Neural cell (in vitro differentiated cells): Measurements from ENCODE around the gene USP48. TPM values are rescaled to one million over a fixed set of nuclear protein-coding genes. Genes with fewer than 3 reads are reported as not detected.
"Not testable (repeated sequence)": the region's sequence is repeated elsewhere in the genome, so short reads cannot be mapped to it uniquely, and the experiment has no call there.

Experiments used
- H2AFZ ChIP-seq: fragments of 200-600, 300-800 bp; sonication (generic), shearing (Covaris generic); 2 replicates; pipeline ENCODE4 v1.6.0; 2014; ENCODE audit warnings: low read depth, mild to moderate bottlenecking, antibody characterized with exemption, low read length, moderate library complexity
- H3F3A ChIP-seq: fragments of 200-600 bp; shearing (Covaris generic); 2 replicates; pipeline ENCODE4 v1.6.1; 2016; ENCODE audit warnings: mild to moderate bottlenecking, moderate library complexity, mixed read lengths, antibody characterized with exemption, low read length; ENCODE audit not compliant: insufficient read depth, poor library complexity, severe bottlenecking
- H3K27ac ChIP-seq: fragments of 200-600, 300-800 bp; sonication (generic), shearing (Covaris generic); 2 replicates; pipeline ENCODE4 v1.5.1; 2014; ENCODE audit warnings: mild to moderate bottlenecking, low read length, moderate library complexity
- H3K27me3 ChIP-seq: fragments of 300-800, 200-600 bp; sonication (generic), shearing (Covaris generic); 2 replicates; pipeline ENCODE4 v1.6.0; 2014; ENCODE audit warnings: mild to moderate bottlenecking, low read depth, low read length, moderate library complexity; ENCODE audit not compliant: insufficient read depth
- H3K36me3 ChIP-seq: fragments of 300-800, 200-600 bp; sonication (generic), shearing (Covaris generic); 2 replicates; pipeline ENCODE4 v1.5.1; 2014; ENCODE audit warnings: mild to moderate bottlenecking, antibody characterized with exemption, low read length, moderate library complexity; ENCODE audit not compliant: insufficient read depth
- H3K4me2 ChIP-seq: fragments of 300-800, 200-600 bp; sonication (generic), shearing (Covaris generic); 2 replicates; pipeline ENCODE4 v1.6.0; 2014; ENCODE audit warnings: mild to moderate bottlenecking, low read length
- H3K4me3 ChIP-seq: fragments of 300-800, 200-600 bp; sonication (generic), shearing (Covaris generic); 2 replicates; pipeline ENCODE4 v1.5.1; 2014; ENCODE audit warnings: mild to moderate bottlenecking, low read length, moderate library complexity
- H3K79me2 ChIP-seq: fragments of 200-600 bp; shearing (Covaris generic); replicated peaks from 2 replicates; pipeline ENCODE4 v1.6.0; 2014; ENCODE audit warnings: mild to moderate bottlenecking, low read length, moderate library complexity; ENCODE audit not compliant: insufficient read depth
- H3K9ac ChIP-seq: fragments of 300-800, 200-600 bp; sonication (generic), shearing (Covaris generic); 2 replicates; pipeline ENCODE4 v1.6.1; 2016; ENCODE audit warnings: mild to moderate bottlenecking, low read length, mixed read lengths
- H3K9me2 ChIP-seq: fragments of 200-600 bp; shearing (Covaris generic); 2 replicates; pipeline ENCODE4 v1.6.1; 2016; ENCODE audit warnings: mild to moderate bottlenecking, low read length, mixed read lengths; ENCODE audit not compliant: insufficient read depth
- H3K9me3 ChIP-seq: fragments of 200-600, 300-800 bp; sonication (generic), shearing (Covaris generic); 2 replicates; pipeline ENCODE4 v1.6.1; 2016; ENCODE audit warnings: mild to moderate bottlenecking, mixed run types, low read length, moderate library complexity, mixed read lengths
- H4K20me1 ChIP-seq: fragments of 200-600 bp; shearing (Covaris generic); 2 replicates; pipeline ENCODE4 v1.6.1; 2016; ENCODE audit warnings: mild to moderate bottlenecking, mixed run types; ENCODE audit not compliant: insufficient read depth
- CTCF ChIP-seq: fragments of 450-650 bp; IDR thresholded peaks from 2 replicates; pipeline ENCODE4 v1.5.1; 2014; ENCODE audit warnings: antibody characterized with exemption, mild to moderate bottlenecking, moderate library complexity; ENCODE audit not compliant: poor library complexity, severe bottlenecking
- EP300 ChIP-seq: fragments of 450-650 bp; conservative IDR thresholded peaks from 2 replicates; pipeline ENCODE4 v1.6.1; 2014; ENCODE audit warnings: antibody characterized with exemption, mild to moderate bottlenecking, moderate library complexity; ENCODE audit not compliant: poor library complexity, severe bottlenecking
- EZH2 ChIP-seq: fragments of 200-600, 300-800 bp; shearing (Covaris generic), sonication (generic); IDR thresholded peaks from 2 replicates; pipeline ENCODE4 v1.6.1; 2014; ENCODE audit warnings: antibody characterized with exemption, low read length, borderline replicate concordance, mild to moderate bottlenecking; ENCODE audit not compliant: insufficient read depth, poor library complexity, severe bottlenecking
- MXI1 ChIP-seq: fragments of 450-650 bp; conservative IDR thresholded peaks from 2 replicates; pipeline ENCODE4 v1.6.1; 2014; ENCODE audit warnings: antibody characterized with exemption, mild to moderate bottlenecking; ENCODE audit not compliant: poor library complexity, severe bottlenecking
- POLR2AphosphoS5 ChIP-seq: IDR thresholded peaks from 2 replicates; pipeline ENCODE4 v1.6.1; 2012
- RAD21 ChIP-seq: fragments of 450-650 bp; conservative IDR thresholded peaks from 2 replicates; pipeline ENCODE4 v1.6.1; 2014; ENCODE audit warnings: antibody characterized with exemption, mild to moderate bottlenecking, moderate library complexity
- SMC3 ChIP-seq: fragments of 450-650 bp; conservative IDR thresholded peaks from 2 replicates; pipeline ENCODE4 v1.6.1; 2014; ENCODE audit warnings: antibody characterized with exemption, mild to moderate bottlenecking, moderate library complexity; ENCODE audit not compliant: poor library complexity
- TAF1 ChIP-seq: IDR thresholded peaks from 2 replicates; pipeline ENCODE4 v1.6.1; 2012; ENCODE audit warnings: low read depth
- polyA plus RNA-seq: library from polyadenylated mRNA; depleted of rRNA; stranded (reverse); fragments of >200 nt; gene quantifications from 2 replicates; pipeline ENCODE4 v1.2.3, GENCODE V29; 2014
- TF ChIP-seq, protein P1 (sequence below): IDR thresholded peaks from 2 replicates; pipeline ENCODE4 v1.6.1; 2012; ENCODE audit warnings: borderline replicate concordance

Gene USP48
- polyA plus RNA-seq, 1 donor from 2014 or later, result 67.2 TPM

DNA sequence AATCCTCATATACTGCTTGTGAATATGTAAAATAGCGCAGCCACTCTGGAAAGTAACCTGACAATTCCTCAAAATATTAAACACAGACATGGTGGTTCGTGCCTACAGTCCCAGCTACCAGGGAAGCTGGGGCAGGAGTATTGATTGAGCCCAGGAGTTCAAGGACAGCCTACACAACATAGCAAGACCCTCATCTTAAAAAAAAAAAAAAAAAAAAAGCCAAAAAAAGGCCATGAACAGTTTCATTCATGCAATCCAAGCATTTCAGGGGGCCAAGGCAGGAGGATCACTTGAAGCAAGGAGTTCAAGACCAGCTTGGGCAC, 4.6 kb downstream of the USP48 start:
- Histone ChIP-seq H3K36me3 (no peaks in the 10 kb centered on the region), H3K79me2 (peaks cover 57% of the 10 kb centered on the region), H3K9me3 (no peaks in the 10 kb centered on the region), H3K27ac (no peak overlapping the region), H3K9me2 (no peaks in the 10 kb centered on the region), H2AFZ (no peak overlapping the region), H3K4me3 (no peak overlapping the region), H3K4me2 (no peak overlapping the region), H3F3A (no peaks in the 10 kb centered on the region), H3K27me3 (no peaks in the 10 kb centered on the region), H3K9ac (no peak overlapping the region), H4K20me1 (no peaks in the 10 kb centered on the region)
- TF ChIP-seq EP300 (no peak), MXI1 (no peak), RAD21 (no peak), CTCF (no peak), SMC3 (no peak), EZH2 (no peak), TAF1 (no peak), POLR2AphosphoS5 (no peak)
- TF ChIP-seq, protein P1, sequence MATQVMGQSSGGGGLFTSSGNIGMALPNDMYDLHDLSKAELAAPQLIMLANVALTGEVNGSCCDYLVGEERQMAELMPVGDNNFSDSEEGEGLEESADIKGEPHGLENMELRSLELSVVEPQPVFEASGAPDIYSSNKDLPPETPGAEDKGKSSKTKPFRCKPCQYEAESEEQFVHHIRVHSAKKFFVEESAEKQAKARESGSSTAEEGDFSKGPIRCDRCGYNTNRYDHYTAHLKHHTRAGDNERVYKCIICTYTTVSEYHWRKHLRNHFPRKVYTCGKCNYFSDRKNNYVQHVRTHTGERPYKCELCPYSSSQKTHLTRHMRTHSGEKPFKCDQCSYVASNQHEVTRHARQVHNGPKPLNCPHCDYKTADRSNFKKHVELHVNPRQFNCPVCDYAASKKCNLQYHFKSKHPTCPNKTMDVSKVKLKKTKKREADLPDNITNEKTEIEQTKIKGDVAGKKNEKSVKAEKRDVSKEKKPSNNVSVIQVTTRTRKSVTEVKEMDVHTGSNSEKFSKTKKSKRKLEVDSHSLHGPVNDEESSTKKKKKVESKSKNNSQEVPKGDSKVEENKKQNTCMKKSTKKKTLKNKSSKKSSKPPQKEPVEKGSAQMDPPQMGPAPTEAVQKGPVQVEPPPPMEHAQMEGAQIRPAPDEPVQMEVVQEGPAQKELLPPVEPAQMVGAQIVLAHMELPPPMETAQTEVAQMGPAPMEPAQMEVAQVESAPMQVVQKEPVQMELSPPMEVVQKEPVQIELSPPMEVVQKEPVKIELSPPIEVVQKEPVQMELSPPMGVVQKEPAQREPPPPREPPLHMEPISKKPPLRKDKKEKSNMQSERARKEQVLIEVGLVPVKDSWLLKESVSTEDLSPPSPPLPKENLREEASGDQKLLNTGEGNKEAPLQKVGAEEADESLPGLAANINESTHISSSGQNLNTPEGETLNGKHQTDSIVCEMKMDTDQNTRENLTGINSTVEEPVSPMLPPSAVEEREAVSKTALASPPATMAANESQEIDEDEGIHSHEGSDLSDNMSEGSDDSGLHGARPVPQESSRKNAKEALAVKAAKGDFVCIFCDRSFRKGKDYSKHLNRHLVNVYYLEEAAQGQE, result no peak

DNA sequence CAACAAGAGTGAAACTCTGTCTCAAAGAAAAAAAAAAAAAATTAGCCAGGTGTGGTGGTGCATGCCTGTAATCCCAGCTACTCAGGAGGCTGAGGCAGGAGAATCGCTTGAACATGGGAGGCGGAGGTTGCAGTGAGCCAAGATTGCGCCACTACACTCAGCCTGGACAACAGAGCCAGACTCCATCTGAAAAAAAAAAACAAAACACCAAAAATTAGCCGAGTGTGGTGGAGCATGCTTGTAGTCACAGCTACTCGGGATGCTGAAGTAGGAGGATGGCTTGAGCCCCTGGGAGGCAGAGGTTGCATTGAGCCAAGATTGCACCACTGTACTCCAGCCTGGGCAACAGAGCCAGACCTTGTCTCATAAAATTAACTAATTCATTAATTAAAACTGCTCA, 6.0 kb downstream of the USP48 start:
- not testable (repeated sequence) for H3F3A ChIP-seq, H2AFZ ChIP-seq, H3K9ac ChIP-seq, H3K9me3 ChIP-seq, H3K4me2 ChIP-seq, H3K9me2 ChIP-seq, H3K27me3 ChIP-seq, H3K27ac ChIP-seq, H3K4me3 ChIP-seq, H4K20me1 ChIP-seq, H3K36me3 ChIP-seq
- H3K79me2 ChIP-seq, result peaks cover 58% of the 10 kb centered on the region

DNA sequence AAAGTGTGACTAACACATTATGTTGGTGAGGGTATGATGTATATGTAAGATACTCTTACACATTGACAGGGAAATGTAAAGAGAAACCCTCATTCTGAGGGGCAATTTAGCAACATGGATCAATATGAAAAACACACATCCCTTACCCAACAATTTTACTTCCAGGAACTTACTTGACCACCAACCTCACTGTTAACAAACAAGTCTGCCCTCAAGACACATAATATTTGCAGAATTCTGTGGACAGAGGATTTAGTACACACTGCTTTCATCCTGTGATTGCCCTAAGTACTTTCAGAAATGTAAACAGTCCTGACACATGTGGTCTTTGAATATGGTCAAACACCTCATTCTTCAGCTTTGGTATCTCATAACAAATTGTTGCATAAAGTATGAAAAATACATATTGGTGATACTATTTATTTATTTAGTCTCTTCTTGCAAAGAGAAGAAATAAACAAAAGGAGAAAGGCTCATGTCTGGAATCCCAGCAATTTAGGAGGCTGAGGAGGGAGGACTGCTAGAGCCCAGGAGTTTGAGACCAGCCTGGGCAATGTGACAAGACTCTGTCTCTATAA, 6.9 kb downstream of the USP48 start:
- H2AFZ ChIP-seq, result no peak overlapping the region
- no peaks in the 10 kb centered on the region for H3K9me3 ChIP-seq
- H3K27ac ChIP-seq, result no peak overlapping the region
- no peaks in the 10 kb centered on the region for H3K27me3 ChIP-seq
- H3K9me2 ChIP-seq, result no peaks in the 10 kb centered on the region
- TF ChIP-seq RAD21, result no peak
- no peak for TF ChIP-seq CTCF
- H4K20me1 ChIP-seq, result no peaks in the 10 kb centered on the region
- H3F3A ChIP-seq, result no peaks in the 10 kb centered on the region
- H3K79me2 ChIP-seq, result peaks cover 50% of the 10 kb centered on the region
- H3K36me3 ChIP-seq, result no peaks in the 10 kb centered on the region
- H3K4me2 ChIP-seq, result no peak overlapping the region
- H3K9ac ChIP-seq, result no peak overlapping the region
- H3K4me3 ChIP-seq, result no peak overlapping the region
